ENCODE results near the gene LRRK1.

Gene LRRK1

DNA sequence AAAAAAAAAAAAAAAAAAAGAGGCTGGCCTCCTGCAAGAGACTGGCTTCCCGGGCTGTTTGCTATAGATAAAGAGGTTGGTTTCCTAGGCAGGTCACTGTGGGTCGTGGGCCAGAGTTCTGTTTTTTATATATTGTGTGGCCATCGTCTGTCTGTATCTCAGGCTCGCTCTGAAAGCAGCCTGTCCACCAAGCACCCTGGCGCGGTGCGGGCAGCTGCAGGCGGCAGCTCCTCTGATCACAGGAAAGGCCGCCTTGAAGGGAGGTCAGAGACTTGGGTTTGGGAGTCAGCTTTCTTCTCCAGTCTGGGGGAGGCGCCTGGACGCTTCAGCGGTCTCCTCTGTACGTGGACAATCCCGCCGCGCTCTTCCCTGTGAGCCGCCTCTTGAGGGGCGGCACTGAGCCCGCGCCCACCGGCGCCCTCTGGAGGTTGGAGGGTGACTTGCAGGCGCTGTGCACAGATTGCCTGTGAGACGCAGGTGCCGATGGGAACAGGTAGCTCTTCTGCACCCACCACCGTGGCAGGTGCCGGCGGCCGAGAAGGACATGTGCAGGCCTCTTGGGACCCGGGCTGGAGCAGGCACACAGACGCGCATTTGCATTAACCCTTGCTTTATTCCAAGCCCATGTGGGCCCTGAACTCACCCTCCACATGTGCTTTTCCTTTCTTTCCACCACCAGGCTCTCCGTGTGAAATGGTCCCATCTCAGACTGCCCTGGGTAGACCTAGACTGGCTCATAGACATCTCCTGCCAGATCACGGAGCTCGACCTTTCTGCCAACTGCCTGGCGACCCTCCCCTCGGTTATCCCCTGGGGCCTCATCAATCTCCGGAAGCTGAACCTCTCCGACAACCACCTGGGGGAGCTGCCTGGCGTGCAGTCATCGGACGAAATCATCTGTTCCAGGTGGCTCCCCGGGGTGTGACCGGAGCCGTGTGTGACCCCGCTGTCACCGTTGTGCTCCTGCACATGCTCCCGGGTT, 89.3 kb downstream of the LRRK1 start:
- DNase-seq: peak; percentile 86

DNA sequence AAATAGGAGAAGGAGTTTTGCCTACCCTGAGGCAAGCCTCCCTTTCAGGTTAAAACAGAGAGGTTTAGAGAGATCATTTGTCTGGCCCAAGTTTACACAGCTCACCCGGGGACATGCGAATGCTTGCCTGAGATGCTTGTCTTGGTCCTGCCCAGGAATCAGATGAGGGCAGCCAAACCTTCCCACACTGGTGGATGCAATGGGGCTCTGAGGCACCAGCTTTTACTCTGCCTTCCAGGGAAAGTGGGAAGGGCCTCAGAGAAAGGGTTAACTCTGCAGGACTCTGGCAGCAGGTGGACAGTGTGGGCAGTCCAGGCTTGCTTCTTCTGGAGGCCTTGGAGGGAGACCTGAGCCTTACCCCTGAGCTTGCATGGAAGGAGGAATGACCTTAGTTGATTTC, 90.0 kb downstream of the LRRK1 start:
- DNase-seq: no peak

DNA sequence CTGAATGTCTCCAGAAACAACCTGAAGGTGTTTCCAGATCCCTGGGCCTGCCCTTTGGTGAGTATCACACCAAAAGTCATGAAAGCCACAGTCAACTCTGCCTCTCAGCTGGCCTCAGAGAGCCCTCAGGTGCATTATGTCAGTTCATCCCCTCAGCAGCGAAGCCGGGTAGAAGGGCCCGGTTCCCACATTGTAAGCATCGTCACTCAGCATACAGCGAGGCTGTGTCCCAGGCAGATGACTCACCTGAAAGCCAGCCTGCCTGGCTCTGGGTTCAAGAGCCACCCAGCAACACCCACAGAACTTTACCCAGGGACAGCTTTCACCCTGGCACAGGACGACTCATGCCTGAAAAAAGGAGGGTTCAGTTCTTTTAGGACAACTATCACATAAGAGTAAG, 91.6 kb downstream of the LRRK1 start:
- DNase-seq: no peak

GRCh38 chr15:101012326-101013200, 93.4 kb downstream of the LRRK1 start:
- DNase-seq: no peak

DNA sequence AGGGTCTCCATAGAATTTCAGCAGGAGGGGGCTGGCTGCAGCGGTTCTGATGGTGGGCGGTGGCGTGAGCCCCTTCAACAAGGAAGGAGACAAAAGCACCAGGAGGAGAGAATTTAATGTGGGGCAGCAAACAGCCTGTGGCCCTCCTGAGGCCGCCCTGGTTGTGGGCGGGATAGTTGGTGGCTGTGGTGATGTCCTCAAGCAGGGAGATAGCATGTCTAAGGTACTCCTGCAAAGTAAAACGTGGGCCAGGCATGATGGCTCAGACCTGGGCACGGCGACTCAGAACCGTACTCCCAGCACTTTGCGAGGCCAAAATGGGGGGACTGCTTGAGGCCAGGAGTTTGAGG, 94.0 kb downstream of the LRRK1 start:
- no peak for DNase-seq

GRCh38 chr15:101013769-101014675, 94.9 kb downstream of the LRRK1 start:
- DNase-seq: no peak

DNA sequence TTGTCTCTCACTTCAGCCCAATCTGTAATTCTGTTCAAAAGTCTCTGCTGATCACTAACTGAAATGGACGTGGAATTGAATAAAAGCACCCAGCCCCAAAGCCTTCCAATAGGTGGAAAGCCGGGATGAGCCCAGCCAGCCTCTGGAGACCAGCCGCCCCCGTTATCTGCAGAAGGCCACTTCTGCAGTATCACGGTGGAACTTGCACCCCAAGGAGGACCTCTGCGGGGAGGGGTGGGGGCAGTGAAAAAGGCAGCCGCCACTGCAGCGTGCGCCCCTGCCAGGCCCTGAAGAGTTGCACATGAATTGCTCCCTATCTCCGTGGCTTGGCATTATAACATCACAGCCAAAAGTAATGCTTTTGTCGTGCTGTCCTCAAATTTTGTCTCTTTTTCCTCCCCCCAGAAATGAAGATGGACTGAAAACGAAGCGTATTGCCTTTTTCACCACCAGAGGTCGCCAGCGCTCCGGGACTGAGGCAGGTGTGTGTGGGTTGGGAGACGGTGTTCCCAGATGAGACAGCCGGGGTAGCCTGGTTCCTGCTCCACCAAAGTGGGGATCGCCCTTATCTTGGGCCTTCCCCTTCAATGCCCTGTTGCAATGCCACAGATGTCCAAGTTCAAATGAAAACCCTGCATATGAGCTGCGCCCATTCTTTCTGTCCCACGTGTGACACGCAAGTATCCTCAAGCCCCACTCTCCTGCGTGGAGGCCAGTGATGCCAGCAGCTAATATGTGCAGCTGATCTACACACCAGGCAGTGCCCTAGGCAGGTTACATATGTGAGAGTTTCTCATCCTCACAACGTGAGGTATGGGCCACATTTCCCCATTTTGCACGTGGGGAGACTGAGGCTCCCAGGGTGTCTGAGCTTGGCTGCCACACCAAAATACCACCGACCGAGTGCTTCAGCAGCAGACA, 96.0 kb downstream of the LRRK1 start:
- DNase-seq: peak; percentile 72

- DNase-seq: no peak
Observed at GRCh38 chr15:101016581-101016980, 97.4 kb downstream of the LRRK1 start.

GRCh38 chr15:101017093-101017754, 98.1 kb downstream of the LRRK1 start:
- DNase-seq: no peak

DNA sequence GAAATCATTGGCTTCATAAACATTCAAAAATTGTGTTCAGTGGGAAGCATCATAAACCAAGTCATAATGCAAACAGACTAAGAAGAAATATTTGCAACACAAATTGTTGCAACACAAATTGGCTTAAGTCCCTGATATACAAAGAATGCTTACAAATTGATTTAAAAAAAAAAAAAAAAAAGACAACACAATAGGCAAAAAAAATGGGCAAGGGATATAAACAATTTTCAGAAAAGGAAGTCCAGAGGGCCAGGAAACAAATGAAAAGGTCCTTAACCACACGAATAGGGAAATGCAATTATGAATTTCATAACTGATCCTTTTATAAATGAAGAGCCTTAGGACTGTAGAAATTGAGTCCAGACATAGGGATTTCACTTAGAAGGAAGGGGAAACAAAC, 98.9 kb downstream of the LRRK1 start:
- DNase-seq: no peak

DNA sequence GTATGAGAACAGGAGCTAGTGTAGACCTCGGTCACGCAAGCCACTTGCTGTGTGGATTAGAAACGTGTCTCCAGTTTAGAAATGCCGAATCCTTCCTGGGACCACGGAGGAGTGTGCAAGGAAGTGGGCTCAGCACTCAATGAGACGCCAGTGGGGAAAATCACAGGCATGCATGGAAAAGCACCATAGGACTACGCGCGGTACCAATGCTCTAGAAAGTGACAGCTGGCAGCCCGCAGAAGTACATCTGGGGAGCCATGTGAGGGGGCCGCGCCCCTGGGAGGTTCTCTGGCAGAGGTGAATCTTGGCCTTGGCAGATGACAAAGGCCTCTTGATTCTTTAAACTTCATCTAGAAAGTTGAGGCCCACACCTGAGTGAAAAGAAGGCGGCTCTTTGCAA, 99.3 kb downstream of the LRRK1 start:
- no peak for DNase-seq

- no peak for DNase-seq
Observed at GRCh38 chr15:101019366-101019896, 100.3 kb downstream of the LRRK1 start.

DNA sequence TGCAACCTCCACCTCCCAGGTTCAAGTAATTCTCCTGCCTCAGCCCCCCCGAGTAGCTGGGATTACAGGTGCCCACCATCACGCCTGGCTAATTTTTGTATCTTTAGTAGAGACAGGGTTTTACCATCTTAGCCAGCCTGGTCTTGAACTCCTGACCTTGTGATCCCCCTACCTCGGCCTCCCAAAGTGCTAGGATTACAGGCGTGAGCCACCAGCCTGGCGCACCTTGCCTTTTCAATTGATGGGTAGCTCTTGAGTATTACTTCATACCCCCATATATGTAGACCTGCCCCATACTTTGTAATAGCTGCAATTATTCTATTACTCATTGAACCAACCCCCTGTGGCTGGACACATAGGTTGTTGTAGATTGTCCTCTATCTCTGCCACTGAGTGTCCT, 101.3 kb downstream of the LRRK1 start:
- no peak for DNase-seq

- DNase-seq: no peak
Observed at GRCh38 chr15:101020945-101021344, 101.8 kb downstream of the LRRK1 start.

DNA sequence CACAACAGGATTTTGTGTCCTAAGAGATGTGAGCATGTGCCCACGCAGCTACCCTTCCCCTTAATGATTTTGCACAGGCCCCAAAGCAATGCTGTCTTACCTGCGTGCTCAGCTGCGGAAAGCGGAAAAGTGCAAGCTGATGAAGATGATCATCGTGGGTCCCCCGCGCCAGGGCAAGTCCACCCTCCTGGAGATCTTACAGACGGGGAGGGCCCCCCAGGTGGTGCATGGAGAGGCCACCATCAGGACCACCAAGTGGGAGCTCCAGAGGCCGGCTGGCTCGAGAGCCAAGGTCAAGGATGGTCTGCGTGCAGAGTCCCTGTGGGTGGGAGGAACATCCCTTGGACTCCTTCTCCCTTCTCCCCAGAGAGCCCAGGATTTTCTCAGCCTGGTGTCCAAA, 103.1 kb downstream of the LRRK1 start:
- no peak for DNase-seq

- DNase-seq: no peak
Observed at GRCh38 chr15:101022876-101023275, 103.7 kb downstream of the LRRK1 start.

- DNase-seq: no peak
Observed at GRCh38 chr15:101023501-101024072, 104.4 kb downstream of the LRRK1 start.

- no peak for DNase-seq
Observed at GRCh38 chr15:101024073-101024695, 105.0 kb downstream of the LRRK1 start.

DNA sequence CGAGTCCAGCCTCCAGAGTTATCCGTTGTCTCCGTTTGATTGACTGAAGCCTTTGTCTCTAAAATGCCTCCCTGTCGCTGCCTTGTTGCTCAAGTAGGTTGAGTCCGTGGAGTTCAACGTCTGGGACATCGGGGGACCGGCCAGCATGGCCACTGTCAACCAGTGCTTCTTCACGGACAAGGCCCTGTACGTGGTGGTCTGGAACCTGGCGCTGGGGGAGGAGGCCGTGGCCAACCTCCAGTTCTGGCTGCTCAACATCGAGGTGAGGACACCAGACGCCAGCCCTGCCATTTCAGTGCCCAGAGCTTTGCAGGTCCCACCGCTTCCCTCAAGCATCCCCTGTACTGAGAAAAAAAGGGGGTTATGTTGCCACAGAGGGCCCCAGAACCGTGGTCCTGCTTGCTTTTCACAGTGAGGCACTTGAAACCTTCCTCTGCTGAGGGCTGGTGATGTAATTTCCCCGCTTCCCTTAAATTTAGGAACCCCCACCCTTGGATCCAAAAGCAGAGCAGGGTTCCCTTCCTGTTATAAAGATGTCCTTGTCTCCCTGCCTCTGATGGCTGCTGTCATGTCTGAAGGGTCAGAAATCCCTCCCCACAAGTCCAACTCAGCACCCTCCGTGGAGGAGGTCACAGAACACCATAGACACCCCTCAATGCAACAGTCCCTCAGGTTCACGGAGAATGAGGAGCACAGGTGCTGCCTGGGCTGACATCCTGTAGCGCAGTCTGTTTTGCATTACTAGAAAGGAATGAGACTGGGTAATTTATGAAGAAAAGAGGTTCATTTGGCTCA, 105.7 kb downstream of the LRRK1 start:
- no peak for DNase-seq

Data from activated CD4-positive, alpha-beta T cell treated with anti-CD3 and anti-CD28 coated beads, Interleukin-2, amount 50 U/mL, for 16 hours (primary cell).